GM10266 (cell line): ENCODE results near the gene AATK.

Experiments used
- DNase-seq: peaks from one replicate; pipeline ENCODE4 v3.0.0; 2012; ENCODE audit errors: extremely low spot score
- CTCF ChIP-seq: IDR thresholded peaks from 2 replicates; pipeline ENCODE4 v1.5.1; 2012; ENCODE audit warnings: mild to moderate bottlenecking, low read depth; ENCODE audit not compliant: control insufficient read depth, insufficient read depth; ENCODE audit errors: missing control alignments

The AATK gene

DNA sequence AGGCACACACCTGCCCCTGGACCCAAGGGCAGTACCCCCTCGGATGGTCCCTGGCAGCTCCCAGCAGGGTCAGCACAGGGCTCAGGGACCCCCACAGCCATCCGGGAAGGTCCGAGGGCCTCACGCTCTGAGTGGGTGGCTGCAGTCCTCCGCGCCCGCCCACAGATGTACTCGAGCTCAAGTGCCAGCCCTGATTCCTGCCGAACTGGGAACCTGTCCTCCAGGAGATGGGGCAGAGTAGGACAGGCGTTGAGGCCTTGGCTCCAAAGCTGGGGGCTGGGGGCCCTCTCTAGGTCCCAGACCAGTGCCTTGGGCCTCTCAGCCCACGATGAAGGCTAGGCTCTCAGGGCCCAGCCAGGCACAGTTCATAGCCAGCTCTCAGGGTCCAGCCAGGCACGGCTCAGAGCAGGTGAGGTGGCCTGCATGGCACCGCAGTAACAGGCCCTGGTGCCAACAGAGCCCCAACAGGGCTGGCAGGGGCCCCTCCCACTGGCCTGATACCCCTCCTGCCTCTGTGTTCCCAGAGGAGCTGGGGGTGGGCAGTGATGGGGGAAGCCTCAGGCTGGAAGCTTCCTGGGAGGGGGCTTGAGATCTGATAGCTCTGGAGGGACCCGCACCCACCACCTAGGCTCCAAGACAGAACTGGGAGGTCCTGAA is 36.2 kb downstream of the AATK start:
- TF ChIP-seq CTCF, result no peak

GRCh38 chr17:81129289-81129688 is 36.7 kb downstream of the AATK start:
- no peak for DNase-seq
- no peak for TF ChIP-seq CTCF

More for the DNA sequence above, 36.2 kb downstream of the AATK start:
- DNase-seq, result no peak

DNA sequence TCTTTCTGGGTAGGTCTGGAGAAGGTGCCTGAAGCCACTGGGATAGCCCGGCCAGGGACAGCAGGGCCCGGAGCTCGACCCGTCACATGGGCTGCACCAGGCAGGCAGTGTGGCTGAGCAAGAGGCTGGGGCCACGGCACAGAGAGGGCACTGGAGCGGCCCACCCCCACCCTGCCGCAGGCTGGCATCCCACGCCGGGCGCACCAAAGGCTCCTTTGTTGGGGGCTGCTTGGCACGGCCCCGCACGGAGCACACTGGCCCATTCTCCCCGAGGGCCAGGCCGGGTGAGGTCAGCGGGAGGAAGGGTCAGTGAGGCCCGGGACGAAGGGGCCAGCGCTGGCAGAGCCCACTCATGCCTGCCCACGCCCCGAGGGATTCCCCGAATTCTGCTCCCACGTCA is 37.2 kb downstream of the AATK start:
- no peak for DNase-seq
- TF ChIP-seq CTCF, result no peak

DNA sequence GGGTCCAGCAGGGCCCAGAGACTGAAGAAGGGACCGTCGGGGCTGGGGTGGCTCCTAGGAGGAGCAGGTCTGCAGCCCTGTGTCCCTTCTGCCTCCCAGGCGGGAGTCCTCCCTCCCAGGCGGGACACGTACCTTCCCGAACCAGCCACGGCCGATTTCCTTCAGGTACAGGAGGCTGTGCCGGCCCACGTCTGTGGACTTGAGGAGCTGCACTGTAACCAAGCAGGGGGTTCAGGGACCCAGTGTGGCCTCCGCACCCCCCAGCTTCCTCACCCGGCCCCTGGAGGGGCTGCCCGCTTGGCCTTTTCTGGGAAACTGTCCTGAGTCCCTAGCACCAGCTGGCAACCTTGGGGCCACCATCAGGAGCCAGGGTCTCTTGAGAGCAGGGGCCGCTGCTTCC is 37.7 kb downstream of the AATK start:
- no peak for DNase-seq
- TF ChIP-seq CTCF, result no peak

DNA sequence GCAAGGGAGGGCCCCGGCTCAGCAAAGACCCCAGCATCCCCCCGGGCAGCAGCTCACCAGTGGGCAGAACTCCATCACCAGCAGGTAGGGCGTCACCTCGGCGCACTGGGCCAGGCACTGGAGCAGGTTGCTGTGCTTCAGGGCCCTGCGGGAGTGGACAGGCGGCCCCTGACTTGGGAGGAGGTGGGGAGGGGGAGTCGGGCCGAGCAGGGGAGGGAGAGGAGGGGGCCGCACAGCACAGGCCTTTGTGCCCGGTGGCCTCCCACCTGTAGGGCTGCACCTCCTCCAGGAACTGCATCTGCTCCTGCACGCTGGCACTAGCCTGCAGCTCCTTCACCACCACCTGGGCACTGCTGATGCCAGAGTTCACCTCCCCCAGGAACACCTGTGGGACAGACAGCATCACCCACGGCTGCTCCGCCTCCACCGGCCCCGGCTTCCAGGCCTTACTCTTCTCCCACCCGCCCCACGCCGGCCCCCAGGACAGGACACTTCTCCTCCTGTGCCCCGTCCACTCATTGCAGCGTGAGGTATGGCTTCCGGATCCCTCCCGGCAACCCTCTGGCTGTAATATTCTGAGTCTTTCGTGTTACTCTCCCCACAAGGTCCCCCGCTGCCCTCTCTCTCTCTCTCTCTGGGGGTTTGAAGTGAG is 38.4 kb downstream of the AATK start:
- DNase-seq, result no peak

DNA sequence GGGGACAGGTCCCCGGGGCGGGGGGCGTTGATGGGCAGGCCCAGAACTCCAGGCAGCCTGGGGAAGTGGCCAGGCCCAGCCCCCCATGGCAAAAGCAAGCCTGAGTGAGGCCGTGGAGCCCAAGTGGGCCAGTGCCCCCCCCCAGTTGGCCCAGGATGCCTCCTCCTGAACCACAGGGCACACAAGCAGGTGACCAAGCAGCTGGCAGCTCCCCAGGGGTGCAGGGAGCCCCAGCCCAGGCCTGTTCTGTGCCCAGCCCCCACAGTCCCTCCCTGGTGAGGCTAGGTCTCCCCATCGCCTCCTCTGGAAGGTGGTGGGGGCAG is 38.9 kb downstream of the AATK start:
- no peak for DNase-seq
- TF ChIP-seq CTCF, result no peak

More for the DNA sequence above, 38.4 kb downstream of the AATK start:
- TF ChIP-seq CTCF, result no peak
